Neural cell (in vitro differentiated cells): Measurements from ENCODE around the gene DDX27.

Source experiments
- CTCF ChIP-seq: fragments of 450-650 bp; IDR thresholded peaks from 2 replicates; pipeline ENCODE4 v1.5.1; 2014; ENCODE audit warnings: antibody characterized with exemption, mild to moderate bottlenecking, moderate library complexity; ENCODE audit not compliant: poor library complexity, severe bottlenecking
- POLR2AphosphoS5 ChIP-seq: IDR thresholded peaks from 2 replicates; pipeline ENCODE4 v1.6.1; 2012
- TAF1 ChIP-seq: IDR thresholded peaks from 2 replicates; pipeline ENCODE4 v1.6.1; 2012; ENCODE audit warnings: low read depth

GRCh38 chr20:49268600-49269365, 49.6 kb downstream of the DDX27 start:
- TF ChIP-seq POLR2AphosphoS5 (no peak), CTCF (no peak), TAF1 (no peak)
